ENCODE measurements around the gene CCDC134.

Gene CCDC134

GRCh38 chr22:41782751-41783150, 17.7 kb upstream of the CCDC134 start:
- no peak for DNase-seq

GRCh38 chr22:41787331-41787730, 13.1 kb upstream of the CCDC134 start:
- no peak for DNase-seq

- DNase-seq = no peak
Measured at GRCh38 chr22:41793871-41794270, 6.6 kb upstream of the CCDC134 start.

GRCh38 chr22:41798736-41799135, 1.7 kb upstream of the CCDC134 start:
- no peak for DNase-seq

GRCh38 chr22:41799486-41800347, 762 bp upstream of the CCDC134 start:
- peak in 41 of 51 donors; percentile 12 to 67 (median 45) for DNase-seq

- no peak for DNase-seq
Measured at GRCh38 chr22:41801147-41801819, 804 bp downstream of the CCDC134 start.

GRCh38 chr22:41801886-41802285, 1.4 kb downstream of the CCDC134 start:
- no peak for DNase-seq

- DNase-seq = no peak
Measured at GRCh38 chr22:41805639-41806038, 5.2 kb downstream of the CCDC134 start.

- no peak for DNase-seq
Measured at GRCh38 chr22:41808400-41808799, 7.9 kb downstream of the CCDC134 start.

- no peak for DNase-seq
Measured at GRCh38 chr22:41810022-41810421, 9.5 kb downstream of the CCDC134 start.

- DNase-seq = no peak
Measured at GRCh38 chr22:41812805-41813545, 12.5 kb downstream of the CCDC134 start.

GRCh38 chr22:41813726-41814410, 13.4 kb downstream of the CCDC134 start:
- no peak for DNase-seq

- DNase-seq = no peak
Measured at GRCh38 chr22:41815716-41816115, 15.2 kb downstream of the CCDC134 start.

GRCh38 chr22:41816241-41816640, 15.8 kb downstream of the CCDC134 start:
- no peak for DNase-seq

- no peak for DNase-seq
Measured at GRCh38 chr22:41816871-41817270, 16.4 kb downstream of the CCDC134 start.

- DNase-seq = no peak
Measured at GRCh38 chr22:41818011-41818410, 17.5 kb downstream of the CCDC134 start.

GRCh38 chr22:41818596-41818995, 18.1 kb downstream of the CCDC134 start:
- no peak for DNase-seq

GRCh38 chr22:41819257-41819656, 18.8 kb downstream of the CCDC134 start:
- no peak for DNase-seq

- DNase-seq = no peak
Measured at GRCh38 chr22:41820447-41820846, 20.0 kb downstream of the CCDC134 start.

GRCh38 chr22:41821471-41822316, 21.2 kb downstream of the CCDC134 start:
- no peak for DNase-seq
